Stromal cell of bone marrow (primary cell): ENCODE measurements around the gene ADD1.
"Not testable (repeated sequence)": the region's sequence is repeated elsewhere in the genome, so short reads cannot be mapped to it uniquely, and the experiment has no call there.

Experiments used
- DNase-seq: peaks from one replicate; pipeline ENCODE4 v3.0.0-alpha.2; 2012; ENCODE audit warnings: low read depth

ADD1 gene

DNA sequence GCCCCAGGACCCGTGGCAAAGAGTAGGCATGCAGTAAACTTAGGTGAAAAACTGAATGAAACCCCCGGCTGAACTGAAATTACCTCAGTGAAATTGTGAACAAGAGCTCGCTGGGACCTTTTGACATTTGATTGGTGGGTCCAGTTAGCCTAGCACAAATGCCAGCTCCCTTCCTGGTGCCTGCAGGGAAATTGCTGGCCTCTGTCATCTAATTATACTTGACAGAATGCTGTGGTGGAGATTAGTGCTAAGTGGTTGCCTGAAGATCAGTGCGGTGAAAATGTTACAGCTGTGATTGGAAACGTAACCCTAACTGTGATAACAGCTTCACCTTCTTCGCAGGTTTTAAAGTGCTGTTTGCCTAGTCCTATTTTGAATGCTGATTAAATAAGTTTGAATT, 43.0 kb downstream of the ADD1 start:
- DNase-seq, result no peak

DNA sequence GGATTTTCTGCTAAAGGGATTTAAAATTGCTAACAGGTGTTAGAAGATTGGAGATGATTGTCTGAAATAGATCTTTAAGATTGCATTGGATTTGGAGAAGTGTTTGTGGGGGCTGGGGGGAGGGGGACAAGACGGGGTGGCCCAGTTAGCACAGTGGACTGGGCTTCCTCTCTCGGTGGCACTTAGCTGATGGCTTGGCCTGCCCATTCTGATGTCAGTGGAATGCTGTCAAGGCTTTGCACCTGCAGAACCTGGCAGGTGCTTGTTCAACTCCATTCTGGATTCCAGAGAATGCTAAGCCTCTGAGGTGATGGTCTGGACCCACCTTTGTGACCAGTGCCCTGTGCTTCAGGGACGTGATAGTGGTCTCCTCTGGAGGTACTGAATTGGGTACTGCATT, 43.7 kb downstream of the ADD1 start:
- no peak for DNase-seq

DNA sequence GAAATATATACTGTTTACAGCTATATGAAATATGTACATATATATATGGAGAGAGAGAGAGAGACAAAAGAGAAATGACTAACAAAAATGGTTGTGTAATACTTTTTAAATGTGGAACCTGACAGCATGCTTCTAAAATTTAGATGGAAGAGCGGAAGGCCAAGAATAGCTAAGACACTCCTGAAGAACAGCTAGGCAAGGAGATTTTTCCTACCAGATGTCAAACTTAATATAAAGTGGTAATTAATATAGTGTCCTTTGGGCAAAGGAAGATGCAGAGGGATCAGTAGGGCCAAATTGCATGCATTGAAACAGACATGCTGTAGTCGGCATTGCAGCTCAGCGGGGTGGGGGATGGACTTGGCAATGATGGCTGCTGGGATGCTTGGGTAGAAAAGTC, 45.2 kb downstream of the ADD1 start:
- DNase-seq, result no peak

DNA sequence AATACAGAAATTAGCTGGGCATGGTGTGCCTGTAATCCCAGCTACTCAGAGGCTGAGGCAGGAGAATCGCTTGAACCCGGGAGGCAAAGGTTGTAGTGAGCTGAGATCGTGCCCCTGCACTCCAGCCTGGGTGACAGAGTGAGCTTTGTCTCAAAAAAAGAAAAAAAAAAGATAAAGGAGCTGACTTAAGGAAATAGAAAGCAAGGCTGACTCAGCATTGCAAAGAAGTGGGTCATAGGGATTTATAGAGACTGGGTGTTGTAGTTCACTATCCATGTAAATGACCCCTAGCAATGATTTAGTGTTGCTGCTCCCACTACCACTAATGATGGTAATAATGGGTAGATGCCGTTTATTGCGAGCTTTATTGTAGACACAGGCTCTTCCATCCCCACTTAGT, 47.6 kb downstream of the ADD1 start:
- DNase-seq, result no peak

DNA sequence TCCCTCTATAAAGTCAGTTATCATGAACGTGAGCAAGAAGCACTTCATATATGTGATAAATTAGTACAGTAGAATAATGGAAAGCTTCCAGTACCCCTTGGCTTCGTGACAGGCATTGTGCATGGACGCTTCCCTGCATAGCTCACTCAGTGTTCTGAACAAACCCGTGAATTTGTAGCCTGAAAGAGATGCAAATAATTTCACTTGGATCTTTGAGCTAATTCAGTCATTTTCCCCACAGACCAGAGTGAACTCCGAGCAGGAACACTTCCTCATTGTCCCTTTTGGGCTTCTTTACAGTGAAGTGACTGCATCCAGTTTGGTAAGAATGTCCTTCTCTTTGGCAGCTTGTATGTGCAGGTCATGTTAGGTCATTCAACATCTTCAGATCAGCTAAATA, 50.1 kb downstream of the ADD1 start:
- no peak for DNase-seq

DNA sequence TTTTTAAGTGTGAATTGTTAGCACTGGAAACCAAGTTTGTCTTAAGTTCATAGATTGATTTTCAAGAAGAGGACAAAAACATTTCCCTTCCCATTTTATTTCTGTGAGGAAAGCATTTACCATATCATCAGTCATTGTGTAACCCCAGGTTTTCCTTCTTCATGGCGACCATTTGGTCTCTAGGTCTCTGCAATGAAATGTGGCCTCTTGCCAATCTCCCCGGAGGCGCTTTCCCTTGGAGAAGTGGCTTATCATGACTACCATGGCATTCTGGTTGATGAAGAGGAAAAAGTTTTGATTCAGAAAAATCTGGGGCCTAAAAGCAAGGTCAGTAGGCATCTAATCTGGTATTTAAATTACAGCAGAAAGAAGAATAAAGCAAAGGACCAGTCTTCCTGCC, 54.4 kb downstream of the ADD1 start:
- DNase-seq, result no peak

DNA sequence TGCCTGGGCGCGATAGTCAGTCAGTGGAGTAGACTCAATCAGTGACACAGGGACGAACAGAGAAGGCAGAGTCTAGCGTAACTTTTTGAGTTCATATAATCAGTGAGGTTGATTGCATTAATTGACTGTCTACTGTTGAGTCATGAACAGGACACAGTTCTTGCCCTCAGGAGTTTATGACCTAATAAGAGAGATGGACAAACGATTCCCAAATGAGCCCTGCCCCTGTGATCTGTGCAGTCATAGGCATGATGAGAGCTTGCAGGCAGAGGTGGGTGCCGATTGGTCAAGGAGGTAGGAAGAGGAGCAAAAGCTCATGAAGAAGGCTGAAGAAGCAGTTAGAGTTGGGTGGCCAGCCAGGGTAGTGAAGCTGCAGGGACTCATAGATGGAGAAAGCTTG, 57.1 kb downstream of the ADD1 start:
- no peak for DNase-seq

DNA sequence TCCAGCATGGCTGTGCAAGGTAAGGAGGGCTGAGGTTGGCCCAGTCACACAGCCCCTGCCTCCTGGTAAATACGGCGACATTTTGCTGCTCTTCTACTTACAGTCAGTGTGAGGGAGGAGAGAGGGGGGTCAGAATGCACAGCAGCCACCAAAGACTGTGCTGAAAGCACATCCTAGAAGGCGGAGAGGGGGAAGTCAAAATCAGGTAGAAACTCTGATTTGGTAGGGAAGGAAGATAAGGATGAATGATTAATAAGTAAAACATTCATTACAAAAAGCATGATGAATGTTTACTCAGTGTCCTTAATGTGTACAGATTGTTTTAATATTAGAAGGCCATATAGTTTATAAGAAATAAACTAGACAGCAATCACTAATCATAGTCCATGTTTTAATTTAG, 57.5 kb downstream of the ADD1 start:
- DNase-seq, result no peak

DNA sequence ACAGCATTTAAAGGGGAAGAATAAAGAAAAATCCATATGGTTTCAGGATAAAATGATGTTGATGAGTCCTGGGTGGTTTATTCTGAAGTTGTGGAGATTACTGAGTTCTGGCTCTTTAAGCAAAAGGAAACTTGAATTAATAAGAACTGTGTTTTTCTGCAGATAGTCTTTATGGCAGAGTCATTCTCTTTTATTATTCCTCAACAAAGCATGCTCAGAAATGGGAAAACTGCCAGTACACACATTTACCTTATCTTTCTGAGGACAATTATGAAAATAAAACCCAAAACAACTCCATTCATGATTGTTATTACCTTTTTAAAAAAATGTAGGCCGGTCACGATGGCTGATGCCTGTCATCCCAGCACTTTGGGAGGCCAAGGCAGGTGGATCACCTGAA, 58.5 kb downstream of the ADD1 start:
- DNase-seq, result no peak

DNA sequence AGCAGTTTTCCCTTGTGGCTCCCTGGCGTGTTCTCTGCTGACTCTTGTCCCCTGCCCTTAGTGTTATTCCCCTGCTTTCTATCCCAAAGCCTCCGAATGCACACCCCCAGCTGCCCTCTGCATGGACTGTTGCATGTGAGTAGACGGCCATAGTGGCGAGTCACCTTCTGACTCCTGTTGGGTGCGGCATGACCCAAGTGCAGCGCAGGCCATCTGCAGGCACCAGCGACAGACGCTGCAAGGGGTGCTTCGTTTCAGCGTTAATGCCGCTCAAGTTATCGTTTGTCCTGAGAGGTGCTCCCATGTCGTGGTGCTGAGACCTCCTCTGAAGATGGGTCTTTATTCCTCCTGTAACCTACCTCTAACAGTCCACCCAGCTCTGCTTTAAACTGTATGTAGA, 61.9 kb downstream of the ADD1 start:
- no peak for DNase-seq

DNA sequence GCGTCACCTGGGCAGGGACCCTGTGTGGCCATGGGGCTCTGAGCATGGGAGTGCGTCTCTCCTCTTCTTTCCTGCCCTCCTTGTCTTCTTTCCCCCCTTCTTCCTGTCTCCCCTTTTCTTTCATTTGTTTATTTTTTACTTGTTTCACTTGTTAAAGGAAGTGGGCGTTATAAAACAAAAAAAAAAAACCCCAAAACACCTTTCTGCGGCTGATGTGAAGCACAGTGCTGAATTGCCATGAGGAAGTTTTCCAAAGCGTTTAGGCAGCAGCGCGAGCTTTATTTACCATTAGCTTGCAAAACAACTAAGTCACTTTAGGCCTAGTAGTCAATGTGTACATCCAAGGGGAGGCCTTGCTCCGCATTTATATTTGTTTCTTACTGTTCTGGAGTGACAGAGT, 62.6 kb downstream of the ADD1 start:
- no peak for DNase-seq

DNA sequence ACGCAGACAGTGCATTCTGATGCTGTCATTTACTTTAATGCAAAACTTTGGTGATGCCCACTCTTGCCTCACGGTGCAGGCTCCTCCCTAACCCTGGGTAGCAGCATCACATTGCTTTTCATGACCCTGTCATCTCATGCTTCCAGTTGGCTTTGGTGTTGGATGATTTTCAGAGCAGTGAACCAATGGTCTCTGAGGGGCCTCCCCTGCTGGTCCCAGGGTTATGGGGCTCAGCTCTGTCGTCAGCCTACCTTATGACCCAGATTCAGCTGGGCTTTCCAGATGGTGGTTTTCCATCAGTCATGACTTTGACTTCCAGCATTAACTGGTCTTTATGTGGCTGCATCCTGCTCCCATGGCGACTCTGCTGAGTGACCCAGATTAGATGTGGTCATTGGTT, 63.6 kb downstream of the ADD1 start:
- no peak for DNase-seq

DNA sequence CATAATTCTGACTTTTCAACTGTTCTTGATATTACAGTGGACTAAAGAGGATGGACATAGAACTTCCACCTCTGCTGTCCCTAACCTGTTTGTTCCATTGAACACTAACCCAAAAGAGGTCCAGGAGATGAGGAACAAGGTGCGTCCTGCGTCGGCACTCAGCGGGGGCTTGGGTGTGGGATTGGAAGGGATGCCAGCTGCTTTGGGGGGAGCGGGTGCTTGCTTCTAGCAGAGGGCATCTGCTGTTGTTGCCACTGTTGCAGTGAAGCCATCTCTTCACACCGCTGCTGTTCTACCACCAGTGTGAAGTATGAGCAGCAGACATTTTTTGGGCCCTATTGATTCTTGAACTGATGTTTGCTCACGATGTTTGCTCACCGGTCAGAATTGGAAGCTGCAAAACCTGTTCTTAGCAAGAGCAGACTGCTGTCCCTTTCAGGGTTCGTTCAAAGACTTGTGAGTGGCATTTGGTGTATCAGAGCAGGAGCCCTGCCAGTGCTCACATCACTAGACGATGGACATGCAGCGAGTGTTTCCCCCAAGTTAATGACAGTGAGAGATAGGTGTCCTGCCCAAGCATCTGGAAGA, 64.2 kb downstream of the ADD1 start:
- DNase-seq, result no peak

DNA sequence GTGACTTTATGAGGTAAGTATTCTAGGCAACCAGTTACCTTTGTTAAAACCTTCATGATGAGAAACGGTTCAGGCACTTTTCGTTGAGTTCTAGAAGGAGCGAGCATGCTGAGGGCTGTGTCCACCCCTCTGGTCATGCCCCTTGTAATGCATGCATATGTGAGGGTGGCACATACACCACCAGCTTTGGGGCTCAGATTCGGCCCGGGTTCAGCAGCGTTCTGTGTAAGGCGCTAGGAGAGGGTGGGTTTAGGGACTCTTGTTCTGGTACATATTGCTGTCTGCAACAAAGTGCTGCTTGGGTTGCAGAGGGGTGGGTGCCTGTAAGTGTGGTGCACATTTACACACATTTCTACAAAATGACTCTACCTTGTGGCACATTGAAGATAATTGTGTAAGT, 65.0 kb downstream of the ADD1 start:
- no peak for DNase-seq

DNA sequence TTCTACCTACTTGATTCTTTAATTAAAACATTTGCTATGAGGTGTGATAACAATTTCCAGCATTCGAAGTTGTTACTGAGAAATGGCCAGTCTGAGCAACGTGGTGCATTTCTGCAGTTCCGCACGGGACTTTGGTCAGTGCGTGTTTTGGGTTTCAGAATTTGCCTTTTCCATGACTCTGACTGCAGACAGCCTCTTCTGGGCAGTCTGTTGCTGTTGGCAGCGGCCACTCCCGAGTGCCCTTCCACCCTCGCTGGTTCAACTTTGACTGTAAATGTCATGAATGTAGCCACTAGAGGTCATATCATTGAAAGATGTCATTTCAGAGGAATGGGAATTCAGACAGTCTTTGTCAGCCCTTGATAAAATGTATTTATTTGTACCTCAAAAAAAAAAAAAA, 65.9 kb downstream of the ADD1 start:
- DNase-seq, result no peak

DNA sequence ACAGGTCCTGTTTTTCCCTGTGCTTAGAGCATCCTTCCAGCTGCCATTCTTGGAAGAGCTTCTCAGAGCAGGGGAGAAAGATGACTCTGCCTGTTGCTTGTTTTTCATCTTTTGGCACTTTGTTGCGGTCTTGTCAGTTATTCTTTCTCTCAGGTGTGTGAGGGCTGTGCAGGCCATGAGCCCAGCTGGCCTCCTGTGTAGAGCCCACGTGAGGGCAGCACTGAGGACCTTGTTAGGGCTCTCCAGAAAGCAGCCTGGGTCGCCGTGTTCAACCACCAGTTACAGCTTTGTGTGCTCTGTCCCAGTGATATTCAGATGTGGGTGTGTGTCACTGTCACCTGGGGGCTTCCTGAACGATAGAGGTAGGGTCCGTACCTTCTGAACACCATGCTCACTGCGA, 66.8 kb downstream of the ADD1 start:
- no peak for DNase-seq

DNA sequence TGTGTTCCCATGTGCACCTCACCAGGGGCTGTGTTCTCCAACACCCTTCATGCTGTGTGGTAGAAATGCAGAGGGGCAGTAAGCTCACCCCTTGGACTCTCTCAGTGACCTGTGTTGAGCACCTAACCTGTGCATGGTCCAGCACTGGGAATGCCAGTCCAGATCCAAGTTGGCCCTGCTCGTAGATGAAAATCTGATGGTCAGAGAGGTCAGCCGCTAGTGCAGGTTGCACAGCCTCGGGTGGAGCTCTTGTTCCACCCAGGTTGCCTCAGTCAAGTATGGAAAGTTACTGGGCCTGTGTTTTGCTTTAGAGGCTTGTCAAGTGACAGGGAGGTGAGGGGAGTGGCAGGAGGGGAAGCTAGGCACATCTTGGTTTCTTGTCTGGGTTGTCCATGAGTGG, 68.2 kb downstream of the ADD1 start:
- no peak for DNase-seq

DNA sequence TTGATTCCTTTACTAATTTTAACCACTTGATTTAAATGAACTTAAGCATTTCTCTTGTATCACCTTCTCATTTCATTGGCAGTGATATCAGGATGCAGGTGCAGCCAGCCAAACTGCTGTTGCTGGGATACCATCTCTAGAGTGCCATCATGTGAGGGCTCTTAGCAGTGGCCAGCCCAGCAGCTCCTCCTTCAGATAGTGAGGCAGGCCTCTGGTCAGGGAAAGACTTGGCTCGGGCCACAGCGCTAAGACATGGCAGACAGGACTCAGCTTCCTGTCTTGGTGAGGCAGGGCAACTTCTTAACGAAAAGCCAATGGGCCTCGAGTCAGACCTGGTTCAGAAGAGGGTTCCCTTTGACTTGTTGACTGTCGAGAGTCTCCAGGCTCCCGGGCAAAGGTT, 69.5 kb downstream of the ADD1 start:
- no peak for DNase-seq

DNA sequence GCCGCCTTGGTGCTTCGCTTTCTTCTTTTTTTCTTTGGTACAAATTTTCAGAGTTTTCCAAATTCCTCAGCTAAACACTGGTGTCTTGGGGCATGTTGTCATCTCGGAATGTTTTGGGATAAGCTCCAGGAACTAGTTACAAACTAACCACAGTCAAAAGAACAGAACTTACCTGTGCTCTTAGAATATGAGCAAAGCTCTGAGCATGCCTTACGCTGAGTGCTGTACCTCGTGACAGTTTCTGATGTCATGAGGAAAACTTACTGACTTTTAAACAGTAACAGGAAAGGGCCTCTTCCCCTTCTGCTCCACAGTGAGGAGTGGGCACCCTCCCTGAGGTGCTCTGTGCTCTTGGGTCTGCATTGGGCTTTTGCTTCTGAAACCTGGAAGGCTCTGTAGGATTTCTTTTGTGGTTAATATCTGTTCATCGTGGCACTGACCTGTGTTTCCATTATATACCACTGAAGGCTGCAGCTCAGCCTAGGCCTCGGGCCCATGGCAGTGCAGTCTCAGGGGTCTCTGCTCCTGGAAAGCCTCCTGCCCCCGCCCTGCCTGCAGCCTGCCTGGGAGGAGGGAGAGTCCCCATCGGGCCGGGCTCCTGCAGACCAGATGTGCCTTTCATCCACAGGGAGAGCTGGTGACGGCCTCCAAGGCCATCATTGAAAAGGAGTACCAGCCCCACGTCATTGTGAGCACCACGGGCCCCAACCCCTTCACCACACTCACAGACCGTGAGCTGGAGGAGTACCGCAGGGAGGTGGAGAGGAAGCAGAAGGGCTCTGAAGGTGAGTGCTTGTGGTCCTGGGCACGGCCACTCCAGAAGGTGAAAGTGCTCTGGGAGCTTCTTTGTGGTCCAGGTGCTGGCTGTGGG, 70.8 kb downstream of the ADD1 start:
- no peak for DNase-seq

DNA sequence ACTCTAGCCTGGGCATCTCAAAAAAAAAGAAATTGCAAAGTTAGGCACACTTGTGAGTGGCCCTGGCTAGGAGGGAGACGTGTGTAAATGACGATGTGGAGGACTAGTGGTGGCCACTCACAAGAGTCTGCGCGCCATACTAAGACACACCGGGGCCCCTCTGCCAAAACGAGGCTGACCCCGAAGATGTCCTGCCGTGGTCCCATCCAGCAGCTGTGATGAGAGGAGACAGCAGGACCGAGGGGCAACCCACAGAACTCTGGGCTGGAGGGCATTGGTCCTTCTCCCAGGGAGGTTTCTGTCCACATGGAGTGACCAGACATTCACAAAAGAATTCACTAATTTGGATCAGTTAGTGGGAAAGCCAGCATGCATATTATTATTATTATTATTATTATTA, 72.1 kb downstream of the ADD1 start:
- DNase-seq, result no peak

DNA sequence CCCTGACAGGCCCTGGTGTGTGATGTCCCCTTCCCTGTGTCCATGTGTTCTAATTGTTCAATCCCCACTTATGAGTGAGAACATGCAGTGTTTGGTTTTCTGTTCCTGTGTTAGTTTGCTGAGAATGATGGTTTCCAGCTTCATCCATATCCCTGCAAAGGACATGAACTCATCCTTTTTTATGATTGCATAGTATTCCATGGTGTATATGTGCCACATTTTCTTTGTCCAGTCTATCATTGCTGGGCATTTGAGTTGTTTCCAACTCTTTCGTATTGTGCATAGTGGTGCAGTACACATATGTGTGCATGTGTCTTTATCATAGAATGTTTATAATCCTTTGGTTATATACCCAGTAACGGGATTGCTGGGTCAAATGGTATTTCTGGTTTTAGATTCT, 73.1 kb downstream of the ADD1 start:
- not testable (repeated sequence) for DNase-seq

DNA sequence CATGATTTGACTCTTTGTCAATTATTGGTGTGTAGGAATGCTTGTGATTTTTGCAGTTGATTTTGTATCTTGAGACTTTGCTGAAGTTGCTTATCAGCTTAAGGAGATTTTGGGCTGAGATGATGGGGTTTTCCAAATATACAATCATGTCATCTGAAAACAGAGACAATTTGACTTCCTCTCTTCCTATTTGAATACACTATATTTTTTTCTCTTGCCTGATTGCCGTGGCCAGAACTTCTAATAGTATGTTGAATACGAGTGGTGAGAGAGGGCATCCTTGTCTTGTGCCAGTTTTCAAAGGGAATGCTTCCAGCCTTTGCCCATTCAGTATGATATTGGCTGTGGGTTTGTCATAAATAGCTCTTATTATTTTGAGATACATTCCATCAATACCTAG, 74.7 kb downstream of the ADD1 start:
- DNase-seq, result not testable (repeated sequence)

DNA sequence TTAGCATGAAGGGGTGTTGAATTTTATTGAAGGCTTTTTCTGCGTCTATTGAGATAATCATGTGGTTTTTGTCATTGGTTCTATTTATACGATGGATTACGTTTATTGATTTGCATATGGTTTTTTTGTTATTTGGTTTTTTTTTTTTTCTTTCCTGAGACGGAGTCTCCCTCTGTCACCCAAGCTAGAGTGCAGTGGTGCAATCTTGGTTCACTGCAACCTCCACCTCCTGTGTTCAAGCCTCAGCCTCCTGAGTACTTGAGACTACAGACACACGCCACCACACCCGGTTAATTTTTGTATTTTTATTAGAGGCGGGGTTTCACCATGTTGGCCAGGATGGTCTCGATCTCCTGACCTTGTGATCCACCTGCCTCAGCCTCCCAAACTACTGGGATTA, 75.1 kb downstream of the ADD1 start:
- not testable (repeated sequence) for DNase-seq
